ENCODE data around the gene SAMD4A. TPM values are rescaled to one million over a fixed set of nuclear protein-coding genes. Genes with fewer than 3 reads are reported as not detected.
"Not testable (repeated sequence)": the region's sequence is repeated elsewhere in the genome, so short reads cannot be mapped to it uniquely, and the experiment has no call there.

Gene SAMD4A
- total and polyA plus RNA-seq, 4 donors: 17.5 to 31.6 (median 24.5) TPM

DNA sequence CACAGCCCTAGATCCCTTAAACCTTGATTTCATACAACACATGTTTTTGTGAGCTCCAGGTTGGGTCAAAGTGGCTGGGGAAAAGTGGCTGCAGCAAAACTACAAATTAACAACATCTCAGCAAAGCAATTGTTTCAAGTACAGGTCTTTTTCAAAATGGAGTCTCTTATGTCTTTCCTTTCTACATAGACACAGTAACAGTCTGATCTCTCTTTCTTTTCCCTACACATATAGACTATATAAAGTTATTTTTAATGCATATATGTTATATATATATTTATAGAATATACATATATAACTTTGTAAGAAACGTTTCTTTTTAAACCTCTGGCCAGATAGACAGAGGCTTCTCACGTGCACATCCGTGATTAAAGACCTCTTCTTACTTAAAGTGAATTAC is 186.5 kb downstream of the SAMD4A start:
- H3K4me3 ChIP-seq (ENCODE audit: low read depth, low read length); H3K27me3 ChIP-seq (ENCODE audit: control insufficient read depth, insufficient read depth, low read length); H3K4me1 ChIP-seq (ENCODE audit: control insufficient read depth, insufficient read depth, low read length); H3K36me3 ChIP-seq (ENCODE audit: control insufficient read depth, insufficient read depth, low read length); H3K9me3 ChIP-seq (ENCODE audit: control insufficient read depth, insufficient read depth, low read length); H3K27ac ChIP-seq (ENCODE audit: low read depth, low read length); DNase-seq (ENCODE audit: low read depth in 4 of 6, low spot score in 6 of 6): not testable (repeated sequence)
- no CpG with 5 or more reads among the region's 3 CpGs for WGBS (ENCODE audit: insufficient coverage)

DNA sequence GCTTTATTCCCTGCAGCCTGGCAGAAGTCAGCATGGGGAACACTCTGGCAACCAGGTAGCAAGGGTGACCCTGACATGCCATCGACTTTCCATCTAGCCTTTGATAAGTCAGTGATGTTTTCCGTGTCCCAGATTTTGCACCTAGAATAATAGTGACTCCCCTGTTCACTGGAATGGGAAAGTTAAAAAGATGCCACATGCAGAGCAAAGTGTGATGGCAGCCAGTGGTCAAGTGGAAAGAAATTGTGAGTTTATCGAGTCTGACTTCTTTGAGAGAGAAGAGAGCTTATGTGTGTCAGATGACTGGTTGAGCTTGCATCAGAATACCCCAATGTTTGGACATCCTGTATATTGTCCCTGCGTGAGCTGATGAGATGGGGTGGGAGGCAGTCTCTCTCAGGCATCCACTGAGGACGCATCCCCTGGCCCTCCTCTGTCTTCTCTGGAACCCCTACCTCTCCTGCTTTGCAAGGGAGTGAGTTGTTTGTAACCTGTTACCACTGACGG is 187.2 kb downstream of the SAMD4A start:
- Histone ChIP-seq H3K27ac (ENCODE audit: low read depth, low read length) (no peak overlapping the region), H3K9me3 (ENCODE audit: control insufficient read depth, insufficient read depth, low read length) (no peaks in the 10 kb centered on the region), H3K4me3 (ENCODE audit: low read depth, low read length) (no peak overlapping the region), H3K4me1 (ENCODE audit: control insufficient read depth, insufficient read depth, low read length) (peaks cover under 1% of the 10 kb centered on the region), H3K27me3 (ENCODE audit: control insufficient read depth, insufficient read depth, low read length) (no peaks in the 10 kb centered on the region), H3K36me3 (ENCODE audit: control insufficient read depth, insufficient read depth, low read length) (peaks cover 5% of the 10 kb centered on the region)
- DNase-seq (ENCODE audit: low read depth in 4 of 6, low spot score in 6 of 6): no peak
- 89% methylated on average over 3 of the region's 6 CpGs for WGBS (ENCODE audit: insufficient coverage)

DNA sequence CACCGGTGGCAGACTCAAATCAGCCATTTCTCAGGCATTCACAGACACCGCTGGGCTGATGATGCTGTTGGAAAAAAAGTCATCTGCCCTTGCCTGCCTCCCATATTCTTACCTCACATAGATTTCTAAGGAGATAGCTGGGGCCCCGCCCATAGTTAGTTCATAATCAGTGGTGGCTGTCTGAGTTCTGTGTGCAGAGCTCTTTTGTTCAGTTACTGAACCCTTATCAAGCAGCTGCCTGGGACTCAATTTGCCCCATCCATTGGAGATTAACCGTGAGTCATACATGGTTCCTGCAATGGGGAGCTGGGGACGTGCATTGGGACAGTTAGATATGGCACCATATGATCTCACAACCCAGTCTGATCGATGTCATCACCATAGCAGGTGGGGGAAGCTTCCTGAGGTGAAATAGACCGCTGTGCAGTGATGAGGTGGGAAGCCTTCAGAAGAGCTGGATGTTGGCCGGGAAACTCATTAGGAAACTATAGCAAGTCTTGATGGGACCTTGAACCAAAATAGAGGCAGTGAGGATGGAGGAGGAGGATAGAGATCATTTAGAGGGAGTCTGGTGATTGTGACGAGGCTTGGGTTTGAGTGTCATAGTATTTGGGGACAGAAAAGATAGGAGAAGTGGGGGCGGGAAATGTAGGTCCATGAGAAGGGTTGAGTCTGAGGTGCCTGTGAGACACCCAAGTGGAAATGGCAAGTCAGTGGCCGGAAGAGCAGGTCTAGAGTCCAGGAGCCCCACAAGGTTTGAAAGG is 187.9 kb downstream of the SAMD4A start:
- no peak for DNase-seq (ENCODE audit: low read depth in 4 of 6, low spot score in 6 of 6)
- no peaks in the 10 kb centered on the region for H3K9me3 ChIP-seq (ENCODE audit: control insufficient read depth, insufficient read depth, low read length)
- peaks cover 6% of the 10 kb centered on the region for H3K36me3 ChIP-seq (ENCODE audit: control insufficient read depth, insufficient read depth, low read length)
- no peak overlapping the region for H3K4me3 ChIP-seq (ENCODE audit: low read depth, low read length)
- H3K27ac ChIP-seq (ENCODE audit: low read depth, low read length): no peak overlapping the region
- H3K4me1 ChIP-seq (ENCODE audit: control insufficient read depth, insufficient read depth, low read length): no peaks in the 10 kb centered on the region
- no peaks in the 10 kb centered on the region for H3K27me3 ChIP-seq (ENCODE audit: control insufficient read depth, insufficient read depth, low read length)
- 98% methylated on average over 7 of the region's 11 CpGs for WGBS (ENCODE audit: insufficient coverage)

DNA sequence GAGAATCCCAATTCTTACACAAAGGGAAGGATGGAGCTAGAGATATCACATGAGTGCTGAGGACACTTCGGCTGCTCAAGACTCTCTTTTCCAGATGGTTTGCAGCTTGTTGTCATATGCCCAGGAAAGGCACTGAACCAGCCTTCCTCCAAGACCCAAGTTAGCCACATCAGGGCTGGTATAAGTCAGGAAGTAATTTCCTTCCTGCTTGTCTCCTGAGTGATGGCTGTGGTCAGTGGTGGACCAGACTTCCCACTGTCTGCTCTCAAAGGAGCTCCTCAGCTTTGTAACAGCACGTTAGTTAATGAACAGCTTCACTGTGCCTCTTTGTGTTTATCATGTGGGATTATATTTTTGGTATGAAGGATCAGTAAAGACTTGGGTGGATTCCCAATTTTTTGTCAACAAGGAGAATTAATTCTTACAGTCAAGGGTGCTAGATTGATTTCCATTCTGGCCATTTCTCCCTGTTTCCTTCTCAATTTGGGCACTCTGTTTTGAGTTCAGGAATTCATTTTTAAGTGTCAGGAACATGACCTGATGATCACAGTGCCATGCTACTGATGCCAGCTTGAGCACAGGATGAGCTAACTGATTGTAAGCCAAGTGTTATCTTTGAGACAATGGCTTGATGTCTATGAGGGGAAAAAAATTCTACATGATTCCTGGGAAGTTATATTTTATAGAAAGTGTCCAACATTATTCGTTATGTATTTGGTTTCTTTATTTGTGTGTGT is 189.9 kb downstream of the SAMD4A start:
- Histone ChIP-seq H3K27me3 (ENCODE audit: control insufficient read depth, insufficient read depth, low read length) (no peaks in the 10 kb centered on the region), H3K4me1 (ENCODE audit: control insufficient read depth, insufficient read depth, low read length) (no peaks in the 10 kb centered on the region), H3K4me3 (ENCODE audit: low read depth, low read length) (no peak overlapping the region), H3K9me3 (ENCODE audit: control insufficient read depth, insufficient read depth, low read length) (no peaks in the 10 kb centered on the region), H3K27ac (ENCODE audit: low read depth, low read length) (no peak overlapping the region), H3K36me3 (ENCODE audit: control insufficient read depth, insufficient read depth, low read length) (peaks cover 15% of the 10 kb centered on the region)
- DNase-seq (ENCODE audit: low read depth in 4 of 6, low spot score in 6 of 6): no peak
- whole genome bisulfite sequencing (ENCODE audit: insufficient coverage): 64% methylated on average over 2 of the region's 3 CpGs

DNA sequence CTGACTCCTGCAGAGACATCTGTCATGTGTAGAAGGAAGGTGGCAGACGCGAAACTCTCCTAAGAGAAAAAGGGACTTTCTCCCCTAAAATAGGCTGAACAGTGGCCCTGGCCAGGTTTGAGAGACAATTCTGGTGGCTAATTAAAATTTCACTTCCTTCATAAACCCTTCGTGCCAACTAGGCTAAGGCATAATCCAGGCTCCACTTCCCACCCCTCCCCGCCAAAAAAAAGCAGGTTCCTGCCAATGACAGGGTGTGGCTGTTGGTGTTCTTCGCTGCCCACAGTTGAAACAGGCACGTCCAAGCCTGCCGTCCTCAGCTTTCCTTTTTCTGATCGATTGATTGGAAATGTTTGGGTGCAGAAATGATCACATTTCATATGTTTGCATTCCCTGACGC is 191.1 kb downstream of the SAMD4A start:
- H3K4me1 ChIP-seq (ENCODE audit: control insufficient read depth, insufficient read depth, low read length): no peaks in the 10 kb centered on the region
- H3K27ac ChIP-seq (ENCODE audit: low read depth, low read length): no peak overlapping the region
- H3K36me3 ChIP-seq (ENCODE audit: control insufficient read depth, insufficient read depth, low read length): peaks cover 15% of the 10 kb centered on the region
- no peak overlapping the region for H3K4me3 ChIP-seq (ENCODE audit: low read depth, low read length)
- no peaks in the 10 kb centered on the region for H3K9me3 ChIP-seq (ENCODE audit: control insufficient read depth, insufficient read depth, low read length)
- no peaks in the 10 kb centered on the region for H3K27me3 ChIP-seq (ENCODE audit: control insufficient read depth, insufficient read depth, low read length)
- DNase-seq (ENCODE audit: low read depth in 4 of 6, low spot score in 6 of 6): no peak
- 90% methylated on average over 6 of the region's 9 CpGs for WGBS (ENCODE audit: insufficient coverage)

DNA sequence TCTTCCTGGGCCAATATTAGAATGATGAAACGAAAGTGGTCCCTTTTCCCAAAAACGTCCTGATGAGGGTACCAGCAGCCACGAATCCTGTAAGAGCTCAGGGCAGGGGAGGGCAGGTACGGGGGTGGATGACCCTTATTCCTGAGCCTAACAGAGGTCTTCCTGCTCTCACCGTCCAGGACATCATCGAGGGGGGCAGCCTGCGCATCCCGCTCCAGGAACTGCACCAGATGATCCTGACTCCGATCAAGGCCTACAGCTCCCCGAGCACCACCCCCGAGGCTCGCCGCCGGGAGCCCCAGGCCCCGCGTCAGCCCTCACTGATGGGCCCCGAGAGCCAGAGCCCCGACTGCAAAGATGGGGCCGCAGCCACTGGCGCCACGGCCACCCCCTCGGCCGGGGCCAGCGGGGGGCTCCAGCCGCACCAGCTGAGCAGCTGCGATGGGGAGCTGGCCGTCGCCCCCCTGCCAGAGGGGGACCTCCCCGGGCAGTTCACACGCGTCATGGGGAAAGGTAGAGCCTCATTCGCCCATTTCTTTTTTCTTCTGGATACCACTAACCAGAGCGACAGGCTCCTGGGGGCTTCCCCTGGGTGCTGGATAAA is 193.2 kb downstream of the SAMD4A start:
- H3K36me3 ChIP-seq (ENCODE audit: control insufficient read depth, insufficient read depth, low read length): peaks cover 24% of the 10 kb centered on the region
- 90% methylated on average over 31 of the region's 33 CpGs for WGBS (ENCODE audit: insufficient coverage)
- H3K27ac ChIP-seq (ENCODE audit: low read depth, low read length): no peak overlapping the region
- H3K9me3 ChIP-seq (ENCODE audit: control insufficient read depth, insufficient read depth, low read length): no peaks in the 10 kb centered on the region
- H3K4me1 ChIP-seq (ENCODE audit: control insufficient read depth, insufficient read depth, low read length): no peaks in the 10 kb centered on the region
- DNase-seq (ENCODE audit: low read depth in 4 of 6, low spot score in 6 of 6): no peak
- H3K27me3 ChIP-seq (ENCODE audit: control insufficient read depth, insufficient read depth, low read length): no peaks in the 10 kb centered on the region
- H3K4me3 ChIP-seq (ENCODE audit: low read depth, low read length): no peak overlapping the region

DNA sequence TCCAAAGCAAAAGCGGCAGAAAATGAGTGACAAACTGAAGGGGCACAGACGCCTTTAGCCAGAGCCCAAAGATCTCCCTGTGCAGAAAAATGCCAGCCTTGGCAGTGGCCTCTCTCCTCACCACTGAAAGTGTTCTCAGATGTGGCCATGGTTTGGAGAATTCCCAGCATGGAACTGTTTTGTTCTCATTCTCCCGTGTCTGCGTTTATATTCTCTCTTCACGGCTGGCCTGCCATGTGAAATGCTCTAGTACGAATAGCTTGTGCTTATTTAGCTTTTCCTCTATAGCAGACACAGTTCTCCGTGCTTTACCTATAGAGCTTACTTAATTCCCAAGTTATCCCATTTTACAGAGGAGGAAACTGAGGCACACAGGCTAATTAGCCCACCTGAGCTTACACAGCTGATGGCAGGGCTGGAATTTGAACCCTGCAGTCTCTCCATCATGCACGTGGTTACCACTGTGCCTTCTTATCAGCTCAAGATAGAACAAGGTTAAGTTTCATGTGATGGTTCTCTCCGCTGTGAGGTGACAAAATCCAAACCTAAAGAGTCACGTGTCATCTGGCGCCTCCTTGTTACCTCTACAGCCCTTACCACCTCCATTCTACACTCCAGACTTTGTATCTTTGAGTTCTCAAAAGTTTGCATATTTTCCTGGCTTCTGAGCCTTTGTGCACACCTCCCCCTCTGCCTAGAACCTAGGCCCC is 194.1 kb downstream of the SAMD4A start:
- 76% methylated on average over 9 of the region's 11 CpGs for WGBS (ENCODE audit: insufficient coverage)

DNA sequence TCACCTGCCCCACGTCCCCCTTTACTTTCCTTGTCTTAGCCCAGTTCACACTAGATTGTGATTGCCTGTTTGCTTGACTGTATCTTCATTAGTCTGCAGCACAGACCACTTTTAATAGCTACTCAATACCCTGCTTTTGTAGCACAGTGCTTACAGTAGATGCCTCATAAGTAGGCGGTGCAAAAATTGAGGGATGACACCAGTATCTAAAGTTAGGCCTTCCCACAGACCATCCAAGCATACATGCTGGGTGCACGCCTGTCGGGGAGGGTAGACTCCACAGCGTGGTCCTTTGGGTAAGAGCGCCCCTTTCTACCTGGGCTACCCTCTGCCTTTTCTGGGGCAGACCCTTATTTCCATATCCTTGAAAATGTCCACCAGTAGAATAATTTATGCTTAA is 194.9 kb downstream of the SAMD4A start:
- Histone ChIP-seq H3K27ac (ENCODE audit: low read depth, low read length) (no peak overlapping the region), H3K4me3 (ENCODE audit: low read depth, low read length) (no peak overlapping the region), H3K27me3 (ENCODE audit: control insufficient read depth, insufficient read depth, low read length) (no peaks in the 10 kb centered on the region), H3K36me3 (ENCODE audit: control insufficient read depth, insufficient read depth, low read length) (peaks cover 32% of the 10 kb centered on the region), H3K4me1 (ENCODE audit: control insufficient read depth, insufficient read depth, low read length) (no peaks in the 10 kb centered on the region), H3K9me3 (ENCODE audit: control insufficient read depth, insufficient read depth, low read length) (no peaks in the 10 kb centered on the region)
- DNase-seq (ENCODE audit: low read depth in 4 of 6, low spot score in 6 of 6): no peak
- WGBS (ENCODE audit: insufficient coverage): 95% methylated on average over 4 of the region's 6 CpGs

More for the DNA sequence above, 194.1 kb downstream of the SAMD4A start:
- Histone ChIP-seq H3K4me1 (ENCODE audit: control insufficient read depth, insufficient read depth, low read length) (no peaks in the 10 kb centered on the region), H3K9me3 (ENCODE audit: control insufficient read depth, insufficient read depth, low read length) (no peaks in the 10 kb centered on the region), H3K27ac (ENCODE audit: low read depth, low read length) (no peak overlapping the region), H3K36me3 (ENCODE audit: control insufficient read depth, insufficient read depth, low read length) (peaks cover 27% of the 10 kb centered on the region), H3K27me3 (ENCODE audit: control insufficient read depth, insufficient read depth, low read length) (no peaks in the 10 kb centered on the region), H3K4me3 (ENCODE audit: low read depth, low read length) (no peak overlapping the region)
- DNase-seq (ENCODE audit: low read depth in 4 of 6, low spot score in 6 of 6): no peak

DNA sequence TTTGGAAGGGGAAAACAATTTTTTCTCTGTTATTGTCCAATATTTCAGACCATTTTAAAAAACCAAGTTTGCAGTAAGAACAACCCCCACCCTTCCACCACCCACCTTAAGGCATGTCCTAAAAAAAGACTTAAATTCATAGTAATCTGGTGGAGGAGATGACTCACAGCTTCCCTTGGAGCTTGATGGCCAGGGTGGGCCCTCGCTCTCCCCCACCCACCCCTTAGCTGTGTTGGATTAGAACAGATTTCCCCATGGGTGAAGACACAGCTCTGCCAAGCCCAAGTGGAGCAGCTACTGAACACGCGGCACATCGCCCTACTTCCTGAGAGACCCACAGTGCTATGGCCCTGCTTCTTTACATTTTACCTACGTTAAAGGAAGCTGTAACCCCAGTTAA is 195.4 kb downstream of the SAMD4A start:
- H3K36me3 ChIP-seq (ENCODE audit: control insufficient read depth, insufficient read depth, low read length): peaks cover 36% of the 10 kb centered on the region
- WGBS (ENCODE audit: insufficient coverage): 89% methylated on average over 3 of the region's 5 CpGs

More for the DNA sequence above, 195.4 kb downstream of the SAMD4A start:
- no peak for DNase-seq (ENCODE audit: low read depth in 4 of 6, low spot score in 6 of 6)
- Histone ChIP-seq H3K4me3 (ENCODE audit: low read depth, low read length) (no peak overlapping the region), H3K27me3 (ENCODE audit: control insufficient read depth, insufficient read depth, low read length) (no peaks in the 10 kb centered on the region), H3K9me3 (ENCODE audit: control insufficient read depth, insufficient read depth, low read length) (no peaks in the 10 kb centered on the region), H3K4me1 (ENCODE audit: control insufficient read depth, insufficient read depth, low read length) (no peaks in the 10 kb centered on the region), H3K27ac (ENCODE audit: low read depth, low read length) (no peak overlapping the region)

All from spinal cord (tissue), 10 donors.